T-helper 1 cell treated with Interleukin-12 subunit alpha and Interleukin-12 subunit beta and Interleukin-4 antibody, amounts not matched to agents 30 μg/mL and 1 μg/mL, for 36 hours (primary cell): ENCODE results near the gene PDS5B.

Source experiments
- H3K27ac Mint-ChIP-seq: one replicate; pipeline ENCODE4 v1.8.0; 2021; ENCODE audit warnings: mild to moderate bottlenecking, mixed read lengths
- H3K27me3 Mint-ChIP-seq: one replicate; pipeline ENCODE4 v1.8.0; 2021; ENCODE audit warnings: low read depth, mixed read lengths
- H3K36me3 Mint-ChIP-seq: one replicate; pipeline ENCODE4 v1.8.0; 2021; ENCODE audit warnings: low read depth, mixed read lengths
- H3K4me1 Mint-ChIP-seq: one replicate; pipeline ENCODE4 v1.8.0; 2021; ENCODE audit warnings: low read depth, mixed read lengths
- H3K4me3 Mint-ChIP-seq: one replicate; pipeline ENCODE4 v1.8.0; 2021; ENCODE audit warnings: mild to moderate bottlenecking, moderate library complexity, mixed read lengths
- H3K9me3 Mint-ChIP-seq: one replicate; pipeline ENCODE4 v1.8.0; 2021; ENCODE audit warnings: mixed read lengths

Gene PDS5B

DNA sequence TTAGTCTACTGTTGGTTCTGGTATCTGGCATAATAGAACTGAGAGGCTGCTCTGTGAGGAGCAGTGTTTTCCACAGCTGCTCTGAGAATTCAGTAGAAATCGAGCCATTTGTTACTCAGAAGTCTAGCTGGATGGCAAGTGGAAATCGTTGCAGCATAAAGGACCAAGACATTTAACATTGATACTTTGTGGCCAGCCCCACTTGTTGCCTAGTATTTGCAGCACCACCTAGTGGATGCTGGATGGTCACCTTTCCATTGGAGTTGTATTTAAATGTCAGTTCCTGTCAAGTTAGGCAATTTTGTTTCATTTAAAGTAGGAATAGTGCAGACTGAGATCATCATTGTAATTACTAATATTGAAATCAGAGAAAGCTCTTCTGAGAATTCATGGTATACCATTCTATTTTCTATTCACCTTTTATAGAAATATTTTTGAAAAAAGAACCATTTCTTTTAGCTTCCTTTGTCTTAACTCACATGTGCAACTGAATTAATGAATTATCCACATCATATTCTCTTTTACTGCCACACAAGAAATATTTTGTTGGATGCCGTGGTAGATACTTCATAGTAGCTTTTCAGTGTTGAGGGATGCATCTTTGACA, 64.6 kb downstream of the PDS5B start:
- Mint-ChIP-seq H3K27ac (no peak overlapping the region), H3K9me3 (peaks cover 14% of the 10 kb centered on the region), H3K27me3 (no peaks in the 10 kb centered on the region), H3K36me3 (peaks cover 25% of the 10 kb centered on the region), H3K4me1 (peaks cover 21% of the 10 kb centered on the region), H3K4me3 (no peak overlapping the region)

DNA sequence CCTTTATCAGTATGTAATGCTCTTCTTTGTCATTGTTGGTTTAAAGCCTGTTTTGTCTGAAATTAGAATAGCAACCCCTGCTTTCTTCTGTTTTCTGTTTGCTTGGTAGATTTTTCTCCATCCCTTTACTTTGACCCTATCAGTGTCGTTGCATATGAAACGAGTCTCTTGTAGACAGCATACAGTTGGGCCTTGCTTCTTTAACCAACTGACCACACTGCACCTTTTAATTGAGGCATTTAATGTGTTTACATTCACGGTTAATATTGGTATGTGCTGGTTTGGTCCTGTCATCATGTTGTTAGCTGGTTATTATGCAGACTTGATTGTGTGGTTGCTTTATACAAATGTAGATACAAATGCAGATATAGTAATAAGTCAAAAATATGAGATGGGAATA, 71.1 kb downstream of the PDS5B start:
- Mint-ChIP-seq H3K27ac (no peak overlapping the region), H3K27me3 (no peaks in the 10 kb centered on the region), H3K4me3 (no peak overlapping the region), H3K36me3 (peaks cover 48% of the 10 kb centered on the region), H3K4me1 (no peaks in the 10 kb centered on the region), H3K9me3 (peaks cover 29% of the 10 kb centered on the region)

DNA sequence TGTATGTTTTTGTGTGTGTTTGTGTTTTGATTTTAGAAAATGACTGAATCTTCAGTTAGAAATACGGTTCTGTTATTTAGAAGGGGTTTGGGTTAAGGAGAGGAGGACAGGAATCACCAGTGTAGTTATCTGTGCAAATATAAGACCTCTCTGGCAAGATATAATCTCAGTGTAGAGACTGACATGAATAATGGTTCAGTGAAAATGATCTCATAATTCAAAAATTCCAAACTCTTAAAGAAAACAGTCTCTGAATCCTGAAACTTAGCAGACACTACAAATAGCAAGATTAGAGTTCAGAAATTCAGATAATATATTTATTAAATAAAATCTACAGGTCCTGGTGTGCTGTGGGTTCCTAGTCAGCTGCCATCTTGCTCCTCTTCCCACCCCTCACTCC, 73.5 kb downstream of the PDS5B start:
- no peaks in the 10 kb centered on the region for H3K4me1 Mint-ChIP-seq
- no peaks in the 10 kb centered on the region for H3K27me3 Mint-ChIP-seq
- no peak overlapping the region for H3K27ac Mint-ChIP-seq
- H3K4me3 Mint-ChIP-seq: no peak overlapping the region
- H3K36me3 Mint-ChIP-seq: peaks cover 34% of the 10 kb centered on the region
- peaks cover 22% of the 10 kb centered on the region for H3K9me3 Mint-ChIP-seq

DNA sequence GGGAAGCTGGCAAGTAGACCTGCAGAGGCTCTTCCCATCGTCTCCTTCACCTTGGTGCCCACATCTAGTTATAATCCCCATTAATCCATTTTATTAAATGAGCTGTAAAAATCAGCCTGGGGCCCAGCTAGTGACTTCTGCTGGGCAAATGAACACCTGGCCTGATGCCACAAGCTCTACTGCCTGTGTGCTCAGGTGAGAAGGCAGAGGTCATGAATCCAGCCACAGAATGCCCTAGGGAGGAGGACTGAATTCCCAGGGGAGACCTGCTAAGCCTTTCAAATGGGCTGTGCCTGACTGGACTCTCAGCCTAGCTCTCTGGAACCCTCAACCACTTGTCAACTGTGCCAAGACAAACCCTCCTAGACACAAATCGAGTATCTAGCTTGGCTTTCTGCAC, 74.0 kb downstream of the PDS5B start:
- peaks cover 30% of the 10 kb centered on the region for H3K36me3 Mint-ChIP-seq
- H3K27ac Mint-ChIP-seq: no peak overlapping the region
- no peak overlapping the region for H3K4me3 Mint-ChIP-seq
- H3K9me3 Mint-ChIP-seq: peaks cover 18% of the 10 kb centered on the region
- no peaks in the 10 kb centered on the region for H3K4me1 Mint-ChIP-seq
- no peaks in the 10 kb centered on the region for H3K27me3 Mint-ChIP-seq

DNA sequence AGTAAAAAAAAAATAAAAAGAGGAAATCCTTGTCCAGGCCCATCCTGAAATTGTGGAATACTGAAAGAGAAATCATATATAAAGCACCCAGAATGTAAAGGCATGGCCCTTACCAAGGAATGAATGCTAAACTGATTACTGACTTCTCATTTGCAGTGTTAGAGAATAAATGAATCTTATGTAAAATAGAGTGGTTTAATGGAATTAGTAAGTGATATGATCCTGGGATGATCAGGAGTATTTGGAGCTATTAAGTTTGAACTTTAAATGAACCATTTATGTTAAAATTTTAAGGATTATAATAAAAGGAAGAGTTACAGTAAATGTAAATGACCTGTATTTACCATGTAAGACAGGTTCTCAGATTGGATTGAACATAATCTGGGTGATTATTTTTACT, 75.4 kb downstream of the PDS5B start:
- H3K9me3 Mint-ChIP-seq: peaks cover 8% of the 10 kb centered on the region
- no peaks in the 10 kb centered on the region for H3K27me3 Mint-ChIP-seq
- peaks cover 24% of the 10 kb centered on the region for H3K36me3 Mint-ChIP-seq
- no peak overlapping the region for H3K27ac Mint-ChIP-seq
- no peaks in the 10 kb centered on the region for H3K4me1 Mint-ChIP-seq
- no peak overlapping the region for H3K4me3 Mint-ChIP-seq

DNA sequence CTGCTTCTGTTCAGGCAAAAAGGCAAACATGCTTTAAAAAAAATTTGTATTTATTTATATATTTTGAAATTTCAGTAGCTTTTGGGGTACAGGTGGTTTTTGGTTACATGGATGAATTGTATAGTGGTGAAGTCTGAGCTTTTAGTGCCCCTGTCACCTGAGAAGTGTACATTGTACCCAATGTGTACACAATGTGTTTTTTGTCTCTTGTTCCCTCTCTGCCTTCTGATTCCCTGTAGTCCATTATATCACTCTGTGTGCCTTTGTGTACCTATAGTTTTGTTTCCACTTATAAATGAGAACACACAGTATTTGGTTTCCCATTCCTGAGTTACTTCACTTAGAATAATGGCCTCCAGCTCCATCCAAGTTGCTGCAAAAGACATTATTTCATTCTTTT, 77.4 kb downstream of the PDS5B start:
- Mint-ChIP-seq H3K27ac (no peak overlapping the region), H3K4me1 (no peaks in the 10 kb centered on the region), H3K4me3 (no peak overlapping the region), H3K36me3 (peaks cover 17% of the 10 kb centered on the region), H3K9me3 (no peaks in the 10 kb centered on the region), H3K27me3 (no peaks in the 10 kb centered on the region)

DNA sequence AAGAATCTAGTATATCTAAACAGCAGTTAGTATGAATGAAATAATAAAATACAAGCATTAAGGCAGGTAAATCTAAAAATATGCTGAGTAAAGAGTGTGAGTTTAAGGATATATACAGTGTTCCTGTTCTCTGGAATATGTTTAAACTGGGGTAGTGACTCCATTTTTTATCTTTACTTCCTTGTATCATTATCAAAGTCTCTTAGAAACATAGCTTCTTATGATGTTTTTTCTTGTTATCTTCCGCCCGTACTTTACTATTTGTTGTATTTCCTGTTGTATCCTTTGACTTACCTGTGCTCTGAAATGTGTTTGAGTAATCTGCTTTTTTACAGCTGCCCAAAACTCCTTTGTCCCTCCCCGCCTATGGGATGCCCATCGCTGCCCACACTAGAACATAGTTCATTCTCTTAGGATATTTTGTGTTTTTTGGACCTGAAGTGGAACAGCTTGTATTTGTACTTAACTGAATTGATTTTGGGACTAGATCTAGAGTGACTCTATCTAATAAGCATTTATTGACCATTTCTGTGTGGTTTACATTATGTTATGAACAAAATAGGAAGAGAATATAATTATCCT, 80.8 kb downstream of the PDS5B start:
- Mint-ChIP-seq H3K4me1 (peaks cover 4% of the 10 kb centered on the region), H3K9me3 (no peaks in the 10 kb centered on the region), H3K27me3 (no peaks in the 10 kb centered on the region), H3K36me3 (peaks cover 13% of the 10 kb centered on the region), H3K4me3 (no peak overlapping the region), H3K27ac (no peak overlapping the region)

DNA sequence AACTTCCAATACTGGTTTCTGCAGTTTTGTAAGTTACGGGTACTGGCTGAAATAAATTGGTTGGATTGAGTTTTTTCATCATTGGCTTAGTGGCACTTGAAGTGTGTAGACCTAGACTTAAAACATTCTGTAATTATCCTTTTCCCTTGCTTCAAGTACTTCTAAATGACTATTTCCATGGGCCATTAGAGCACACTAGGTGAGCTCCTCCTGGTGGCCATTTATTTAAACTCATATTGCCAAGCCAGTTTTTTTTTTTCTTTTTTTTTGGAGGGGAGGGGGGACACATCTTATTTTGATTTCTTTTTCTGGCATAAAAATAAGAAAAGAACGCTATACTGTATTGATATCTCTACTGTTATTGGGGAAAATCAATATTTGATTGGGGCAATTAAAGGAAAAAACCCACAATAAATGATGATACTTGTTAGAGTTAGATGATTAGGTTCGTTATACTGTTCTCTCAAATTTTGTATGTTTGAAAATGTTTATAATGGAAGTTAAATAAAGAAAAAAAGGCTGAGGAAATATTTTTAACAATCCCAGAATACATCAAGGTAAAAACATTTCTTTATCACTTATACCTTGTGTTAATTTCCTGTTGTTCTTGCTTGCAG, 82.9 kb downstream of the PDS5B start:
- Mint-ChIP-seq H3K4me3 (no peak overlapping the region), H3K36me3 (peaks cover 25% of the 10 kb centered on the region), H3K9me3 (no peaks in the 10 kb centered on the region), H3K4me1 (peaks cover 4% of the 10 kb centered on the region), H3K27me3 (no peaks in the 10 kb centered on the region), H3K27ac (no peak overlapping the region)

DNA sequence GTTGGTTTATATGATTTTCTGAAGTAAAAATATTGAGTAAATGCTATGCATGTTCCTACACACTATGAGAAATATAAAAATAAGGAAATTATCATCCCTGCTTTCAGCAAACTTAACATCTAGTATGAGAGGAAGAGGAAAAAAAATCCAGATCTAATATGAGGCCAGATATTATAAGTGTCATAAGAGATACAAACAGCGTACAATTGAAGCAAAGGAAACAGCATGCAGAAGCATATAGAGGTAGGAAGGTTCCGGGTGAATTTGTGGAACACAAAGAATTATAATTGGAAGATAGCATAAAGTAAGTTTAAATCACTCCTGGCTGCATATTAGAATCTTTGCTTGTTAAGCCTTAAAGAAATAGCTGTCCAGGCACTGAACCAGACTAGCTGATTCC, 88.3 kb downstream of the PDS5B start:
- H3K27ac Mint-ChIP-seq: no peak overlapping the region
- H3K9me3 Mint-ChIP-seq: no peaks in the 10 kb centered on the region
- H3K4me1 Mint-ChIP-seq: no peaks in the 10 kb centered on the region
- no peak overlapping the region for H3K4me3 Mint-ChIP-seq
- H3K27me3 Mint-ChIP-seq: no peaks in the 10 kb centered on the region
- peaks cover 39% of the 10 kb centered on the region for H3K36me3 Mint-ChIP-seq

DNA sequence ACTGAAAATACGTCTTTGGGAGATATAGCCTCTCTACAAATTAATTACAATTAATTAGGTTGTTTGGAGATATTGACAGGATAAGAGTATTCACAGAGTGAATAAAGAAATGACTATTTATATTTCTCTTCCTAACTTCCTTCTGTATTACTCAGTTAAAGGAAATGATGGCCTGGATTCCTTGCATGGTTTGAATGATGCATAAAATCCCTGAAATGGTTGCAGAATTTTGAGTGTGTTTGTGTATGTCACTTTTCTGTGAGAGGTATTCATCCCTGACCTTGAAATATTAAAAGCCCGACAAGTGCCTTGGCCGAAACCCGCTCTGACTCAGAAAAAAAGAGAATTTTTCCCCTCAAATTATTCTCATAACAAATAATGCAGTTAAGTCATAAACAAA, 90.0 kb downstream of the PDS5B start:
- Mint-ChIP-seq H3K9me3 (no peaks in the 10 kb centered on the region), H3K4me1 (peaks cover 2% of the 10 kb centered on the region), H3K27ac (no peak overlapping the region), H3K36me3 (peaks cover 52% of the 10 kb centered on the region), H3K4me3 (no peak overlapping the region), H3K27me3 (no peaks in the 10 kb centered on the region)

DNA sequence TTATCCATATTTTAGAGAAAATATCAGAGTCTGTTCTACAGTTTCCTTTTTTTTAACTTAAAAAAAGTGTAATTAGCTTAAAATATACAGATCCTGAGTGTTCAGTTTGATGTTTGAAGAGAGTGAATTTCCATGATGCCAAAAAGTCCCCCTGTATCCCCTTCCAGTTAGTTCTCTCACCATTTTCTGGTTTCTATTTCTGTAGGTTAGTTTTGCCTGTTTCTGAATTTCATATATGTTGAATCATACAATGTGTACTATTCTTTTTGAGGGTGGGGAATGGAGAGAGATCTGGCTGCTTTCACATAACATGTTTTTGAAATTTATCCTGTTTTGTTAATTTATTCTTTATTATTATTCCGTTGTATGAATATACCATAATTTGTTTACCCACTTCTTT, 95.9 kb downstream of the PDS5B start:
- H3K9me3 Mint-ChIP-seq: no peaks in the 10 kb centered on the region
- H3K4me1 Mint-ChIP-seq: peaks cover 2% of the 10 kb centered on the region
- H3K4me3 Mint-ChIP-seq: no peak overlapping the region
- H3K27me3 Mint-ChIP-seq: no peaks in the 10 kb centered on the region
- no peak overlapping the region for H3K27ac Mint-ChIP-seq
- peaks cover 38% of the 10 kb centered on the region for H3K36me3 Mint-ChIP-seq

DNA sequence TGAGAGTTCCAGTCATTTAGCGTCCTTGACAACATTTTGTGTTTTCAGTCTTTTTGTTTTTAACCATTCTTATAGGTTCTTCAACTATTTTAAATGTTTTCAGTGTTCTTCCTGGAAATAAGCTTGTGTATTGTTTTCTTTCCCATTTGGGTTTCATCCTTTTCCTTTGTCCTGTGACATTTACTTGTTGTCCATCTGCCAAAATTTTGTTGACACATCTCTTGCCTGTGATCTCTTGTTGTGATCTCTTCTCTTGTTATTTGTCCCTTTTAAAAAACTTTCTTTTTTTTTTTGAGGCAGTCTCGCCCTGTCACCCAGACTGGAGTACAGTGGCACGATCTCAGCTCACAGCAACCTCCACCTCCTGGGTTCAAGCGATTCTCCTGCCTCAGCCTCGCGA, 96.5 kb downstream of the PDS5B start:
- Mint-ChIP-seq H3K4me3 (no peak overlapping the region), H3K4me1 (peaks cover 2% of the 10 kb centered on the region), H3K27me3 (no peaks in the 10 kb centered on the region), H3K27ac (no peak overlapping the region), H3K9me3 (no peaks in the 10 kb centered on the region), H3K36me3 (peaks cover 38% of the 10 kb centered on the region)

DNA sequence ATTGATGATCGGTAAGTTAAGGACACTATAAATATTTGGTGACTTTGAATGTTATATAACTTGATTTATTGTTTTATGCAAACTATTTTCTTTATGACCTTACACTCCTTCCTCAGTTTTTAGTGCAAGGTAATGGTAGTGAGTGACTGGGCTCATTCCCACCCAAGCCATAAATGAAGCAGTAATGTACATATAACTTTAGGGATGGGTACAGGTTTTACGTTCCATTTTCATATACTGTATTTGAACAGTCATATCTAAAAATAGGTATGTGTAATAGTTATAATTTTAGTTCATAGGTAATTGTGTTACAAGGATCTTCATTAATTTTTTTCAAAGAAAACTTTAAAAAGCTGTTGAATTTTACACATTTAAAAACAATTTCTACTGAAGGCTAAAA, 101.0 kb downstream of the PDS5B start:
- Mint-ChIP-seq H3K36me3 (peaks cover 19% of the 10 kb centered on the region), H3K4me3 (no peak overlapping the region), H3K9me3 (no peaks in the 10 kb centered on the region), H3K27ac (no peak overlapping the region), H3K4me1 (peaks cover 2% of the 10 kb centered on the region), H3K27me3 (no peaks in the 10 kb centered on the region)

DNA sequence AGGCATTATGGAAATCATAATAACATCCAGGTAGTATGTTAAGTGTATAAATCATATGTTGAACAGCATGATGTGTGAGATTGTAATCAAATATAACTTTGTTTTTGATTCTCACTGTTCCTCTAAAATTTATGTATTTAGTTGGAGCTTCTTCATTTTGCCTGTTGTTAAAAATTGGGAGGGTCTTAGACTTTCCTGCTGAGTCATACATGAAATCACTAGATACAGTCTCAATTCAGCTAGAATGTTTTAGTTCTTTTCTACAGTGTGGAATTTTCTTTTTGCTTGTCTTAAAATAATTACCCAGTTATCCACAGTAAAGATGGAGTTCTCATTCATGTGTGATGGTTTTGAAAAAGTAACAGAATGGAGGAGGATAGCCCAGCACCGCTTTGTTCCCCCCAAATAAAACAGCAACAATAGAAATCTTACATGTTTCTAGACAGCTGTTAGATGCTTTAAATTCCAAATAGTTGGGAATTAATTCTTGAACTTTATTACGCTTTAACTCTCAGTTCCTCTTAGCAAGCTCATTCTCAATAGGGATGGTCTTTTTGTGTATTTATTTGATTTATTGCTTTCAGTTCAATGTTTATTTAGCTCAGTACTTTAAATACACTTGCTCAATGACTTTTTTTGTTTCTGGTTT, 109.5 kb downstream of the PDS5B start:
- H3K27me3 Mint-ChIP-seq: no peaks in the 10 kb centered on the region

DNA sequence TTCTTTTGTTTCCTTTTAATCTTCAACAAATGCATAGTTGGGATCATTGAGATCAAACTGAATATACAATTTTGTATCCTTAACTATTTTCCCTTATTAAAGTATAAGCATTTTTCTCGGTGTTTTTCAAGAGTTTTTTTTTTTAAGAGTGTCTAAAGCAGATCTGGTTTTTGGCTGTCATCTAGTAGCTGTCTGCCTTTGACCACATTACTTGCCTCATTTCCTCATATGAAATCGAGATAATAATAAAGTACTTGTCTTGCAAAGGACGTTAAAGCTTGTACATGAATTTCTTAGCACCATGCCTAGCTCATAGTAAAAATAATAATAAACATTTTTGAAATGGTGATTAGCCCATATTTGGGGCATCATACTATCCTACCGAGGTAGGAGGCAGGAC, 121.2 kb downstream of the PDS5B start:
- H3K9me3 Mint-ChIP-seq: peaks cover 6% of the 10 kb centered on the region
- H3K36me3 Mint-ChIP-seq: peaks cover 37% of the 10 kb centered on the region
- H3K27me3 Mint-ChIP-seq: no peaks in the 10 kb centered on the region
- H3K4me1 Mint-ChIP-seq: peaks cover 10% of the 10 kb centered on the region
- no peak overlapping the region for H3K4me3 Mint-ChIP-seq
- no peak overlapping the region for H3K27ac Mint-ChIP-seq

More for the DNA sequence above, 109.5 kb downstream of the PDS5B start:
- Mint-ChIP-seq H3K36me3 (peaks cover 18% of the 10 kb centered on the region), H3K9me3 (no peaks in the 10 kb centered on the region), H3K4me3 (no peak overlapping the region), H3K4me1 (peaks cover 2% of the 10 kb centered on the region), H3K27ac (no peak overlapping the region)
